ENCODE data around the gene THAP4. TPM values are rescaled to one million over a fixed set of nuclear protein-coding genes. Genes with fewer than 3 reads are reported as not detected.

The THAP4 gene
- total and polyA plus RNA-seq, 2 of the 13 experiments (the other 11 are each of a cell fraction or from before 2014, with no cell fraction given): 59.7 to 75.7 TPM

DNA sequence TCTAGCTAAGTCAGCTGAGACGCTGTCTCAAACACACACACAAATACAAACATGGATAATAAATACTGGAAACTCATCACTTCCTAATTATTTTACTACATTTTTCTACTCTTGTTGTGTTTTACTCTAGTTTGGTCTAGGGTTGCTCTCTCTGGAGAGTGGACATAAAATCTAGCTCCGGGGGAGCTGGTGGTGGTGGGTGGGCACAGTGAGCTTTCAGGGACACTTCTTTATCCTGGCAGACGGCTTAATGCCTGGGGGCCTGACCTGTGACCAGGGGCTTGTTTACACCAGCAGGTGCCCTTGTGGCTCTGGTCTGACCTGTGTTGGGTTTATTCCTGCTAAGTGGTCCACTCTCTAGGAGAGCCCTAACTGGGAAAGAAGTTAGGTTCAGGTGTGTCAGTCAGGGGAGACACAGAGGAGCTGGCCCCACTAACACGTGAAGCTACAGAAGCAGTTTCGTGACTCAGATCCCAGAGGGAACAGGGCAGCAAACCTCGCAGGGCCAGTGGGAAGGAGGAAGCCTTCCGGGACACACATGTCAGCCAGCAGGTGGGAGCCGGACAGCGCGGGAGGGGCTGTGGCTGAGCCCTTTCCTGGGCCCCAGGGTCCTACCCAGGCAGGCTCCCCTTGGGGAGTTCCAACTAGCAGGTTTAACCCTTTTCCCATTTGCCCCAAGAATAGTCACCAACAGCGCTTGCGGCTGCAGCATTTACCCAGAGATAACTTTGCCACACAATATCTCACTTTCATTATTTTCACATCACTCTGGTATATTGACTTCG, 100.9 kb downstream of the THAP4 start (continued):
- TF ChIP-seq GATAD2A (CRISPR knock-in tag; IDR thresholded peaks at IDR 0.05): 0 out of 2 replicates have a peak, but pooled peaks have one; percentile 45
- peak; percentile 10; the same call in 1 of the 2 replicates for TF ChIP-seq NR2F6 (IDR thresholded peaks at IDR 0.05)
- TF ChIP-seq NR2F6 (CRISPR knock-in tag; IDR thresholded peaks at IDR 0.05): peak; percentile 21; the same call in 1 of the 2 replicates
- no peak for TF ChIP-seq MAZ (IDR thresholded peaks at IDR 0.05; ENCODE audit: borderline replicate concordance, low read depth, low read length)
- no peak for TF ChIP-seq MAZ (CRISPR knock-in tag; IDR thresholded peaks at IDR 0.05; ENCODE audit: low read depth)
- TF ChIP-seq ZNF570 (CRISPR knock-in tag; IDR thresholded peaks at IDR 0.05; ENCODE audit: borderline replicate concordance): no peak
- no peak for TF ChIP-seq HOXA5 (CRISPR knock-in tag; IDR thresholded peaks at IDR 0.05)
- TF ChIP-seq FOXP1 (IDR thresholded peaks at IDR 0.05): no peak
- TF ChIP-seq FOXP1 (CRISPR knock-in tag; IDR thresholded peaks at IDR 0.05): no peak
- TF ChIP-seq, protein P1, sequence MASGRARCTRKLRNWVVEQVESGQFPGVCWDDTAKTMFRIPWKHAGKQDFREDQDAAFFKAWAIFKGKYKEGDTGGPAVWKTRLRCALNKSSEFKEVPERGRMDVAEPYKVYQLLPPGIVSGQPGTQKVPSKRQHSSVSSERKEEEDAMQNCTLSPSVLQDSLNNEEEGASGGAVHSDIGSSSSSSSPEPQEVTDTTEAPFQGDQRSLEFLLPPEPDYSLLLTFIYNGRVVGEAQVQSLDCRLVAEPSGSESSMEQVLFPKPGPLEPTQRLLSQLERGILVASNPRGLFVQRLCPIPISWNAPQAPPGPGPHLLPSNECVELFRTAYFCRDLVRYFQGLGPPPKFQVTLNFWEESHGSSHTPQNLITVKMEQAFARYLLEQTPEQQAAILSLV (CRISPR knock-in tag; IDR thresholded peaks at IDR 0.05; ENCODE audit: borderline replicate concordance): no peak
- TF ChIP-seq ZNF672 (CRISPR knock-in tag; IDR thresholded peaks at IDR 0.05): no peak
- TF ChIP-seq, protein P2, sequence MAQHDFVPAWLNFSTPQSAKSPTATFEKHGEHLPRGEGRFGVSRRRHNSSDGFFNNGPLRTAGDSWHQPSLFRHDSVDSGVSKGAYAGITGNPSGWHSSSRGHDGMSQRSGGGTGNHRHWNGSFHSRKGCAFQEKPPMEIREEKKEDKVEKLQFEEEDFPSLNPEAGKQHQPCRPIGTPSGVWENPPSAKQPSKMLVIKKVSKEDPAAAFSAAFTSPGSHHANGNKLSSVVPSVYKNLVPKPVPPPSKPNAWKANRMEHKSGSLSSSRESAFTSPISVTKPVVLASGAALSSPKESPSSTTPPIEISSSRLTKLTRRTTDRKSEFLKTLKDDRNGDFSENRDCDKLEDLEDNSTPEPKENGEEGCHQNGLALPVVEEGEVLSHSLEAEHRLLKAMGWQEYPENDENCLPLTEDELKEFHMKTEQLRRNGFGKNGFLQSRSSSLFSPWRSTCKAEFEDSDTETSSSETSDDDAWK (CRISPR knock-in tag; IDR thresholded peaks at IDR 0.05): no peak
- no peak for TF ChIP-seq MYNN (CRISPR knock-in tag; IDR thresholded peaks at IDR 0.05; ENCODE audit: low read depth)
- peak; percentile 36; the same call in 1 of the 2 replicates for TF ChIP-seq SALL1 (CRISPR knock-in tag; IDR thresholded peaks at IDR 0.05)
- TF ChIP-seq ZNF75D (CRISPR knock-in tag; IDR thresholded peaks at IDR 0.05; ENCODE audit: borderline replicate concordance): no peak
- TF ChIP-seq, protein P3, sequence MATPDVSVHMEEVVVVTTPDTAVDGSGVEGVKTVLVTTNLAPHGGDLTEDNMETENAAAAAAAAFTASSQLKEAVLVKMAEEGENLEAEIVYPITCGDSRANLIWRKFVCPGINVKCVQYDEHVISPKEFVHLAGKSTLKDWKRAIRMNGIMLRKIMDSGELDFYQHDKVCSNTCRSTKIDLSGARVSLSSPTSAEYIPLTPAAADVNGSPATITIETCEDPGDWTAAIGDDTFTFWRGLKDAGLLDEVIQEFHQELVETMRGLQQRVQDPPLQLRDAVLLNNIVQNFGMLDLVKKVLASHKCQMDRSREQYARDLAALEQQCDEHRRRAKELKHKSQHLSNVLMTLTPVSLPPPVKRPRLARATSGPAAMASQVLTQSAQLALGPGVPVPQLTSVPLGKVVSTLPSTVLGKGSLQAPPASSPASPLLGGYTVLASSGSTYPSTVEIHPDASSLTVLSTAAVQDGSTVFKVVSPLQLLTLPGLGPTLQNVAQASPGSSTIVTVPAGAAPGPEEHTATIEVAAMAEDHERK (CRISPR knock-in tag; IDR thresholded peaks at IDR 0.05; ENCODE audit: low read depth): no peak
- TF ChIP-seq, protein P4, sequence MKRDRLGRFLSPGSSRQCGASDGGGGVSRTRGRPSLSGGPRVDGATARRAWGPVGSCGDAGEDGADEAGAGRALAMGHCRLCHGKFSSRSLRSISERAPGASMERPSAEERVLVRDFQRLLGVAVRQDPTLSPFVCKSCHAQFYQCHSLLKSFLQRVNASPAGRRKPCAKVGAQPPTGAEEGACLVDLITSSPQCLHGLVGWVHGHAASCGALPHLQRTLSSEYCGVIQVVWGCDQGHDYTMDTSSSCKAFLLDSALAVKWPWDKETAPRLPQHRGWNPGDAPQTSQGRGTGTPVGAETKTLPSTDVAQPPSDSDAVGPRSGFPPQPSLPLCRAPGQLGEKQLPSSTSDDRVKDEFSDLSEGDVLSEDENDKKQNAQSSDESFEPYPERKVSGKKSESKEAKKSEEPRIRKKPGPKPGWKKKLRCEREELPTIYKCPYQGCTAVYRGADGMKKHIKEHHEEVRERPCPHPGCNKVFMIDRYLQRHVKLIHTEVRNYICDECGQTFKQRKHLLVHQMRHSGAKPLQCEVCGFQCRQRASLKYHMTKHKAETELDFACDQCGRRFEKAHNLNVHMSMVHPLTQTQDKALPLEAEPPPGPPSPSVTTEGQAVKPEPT (CRISPR knock-in tag; IDR thresholded peaks at IDR 0.05; ENCODE audit: low read depth): 0 out of 2 replicates have a peak, but pooled peaks have one; percentile 32
- TF ChIP-seq, protein P5, sequence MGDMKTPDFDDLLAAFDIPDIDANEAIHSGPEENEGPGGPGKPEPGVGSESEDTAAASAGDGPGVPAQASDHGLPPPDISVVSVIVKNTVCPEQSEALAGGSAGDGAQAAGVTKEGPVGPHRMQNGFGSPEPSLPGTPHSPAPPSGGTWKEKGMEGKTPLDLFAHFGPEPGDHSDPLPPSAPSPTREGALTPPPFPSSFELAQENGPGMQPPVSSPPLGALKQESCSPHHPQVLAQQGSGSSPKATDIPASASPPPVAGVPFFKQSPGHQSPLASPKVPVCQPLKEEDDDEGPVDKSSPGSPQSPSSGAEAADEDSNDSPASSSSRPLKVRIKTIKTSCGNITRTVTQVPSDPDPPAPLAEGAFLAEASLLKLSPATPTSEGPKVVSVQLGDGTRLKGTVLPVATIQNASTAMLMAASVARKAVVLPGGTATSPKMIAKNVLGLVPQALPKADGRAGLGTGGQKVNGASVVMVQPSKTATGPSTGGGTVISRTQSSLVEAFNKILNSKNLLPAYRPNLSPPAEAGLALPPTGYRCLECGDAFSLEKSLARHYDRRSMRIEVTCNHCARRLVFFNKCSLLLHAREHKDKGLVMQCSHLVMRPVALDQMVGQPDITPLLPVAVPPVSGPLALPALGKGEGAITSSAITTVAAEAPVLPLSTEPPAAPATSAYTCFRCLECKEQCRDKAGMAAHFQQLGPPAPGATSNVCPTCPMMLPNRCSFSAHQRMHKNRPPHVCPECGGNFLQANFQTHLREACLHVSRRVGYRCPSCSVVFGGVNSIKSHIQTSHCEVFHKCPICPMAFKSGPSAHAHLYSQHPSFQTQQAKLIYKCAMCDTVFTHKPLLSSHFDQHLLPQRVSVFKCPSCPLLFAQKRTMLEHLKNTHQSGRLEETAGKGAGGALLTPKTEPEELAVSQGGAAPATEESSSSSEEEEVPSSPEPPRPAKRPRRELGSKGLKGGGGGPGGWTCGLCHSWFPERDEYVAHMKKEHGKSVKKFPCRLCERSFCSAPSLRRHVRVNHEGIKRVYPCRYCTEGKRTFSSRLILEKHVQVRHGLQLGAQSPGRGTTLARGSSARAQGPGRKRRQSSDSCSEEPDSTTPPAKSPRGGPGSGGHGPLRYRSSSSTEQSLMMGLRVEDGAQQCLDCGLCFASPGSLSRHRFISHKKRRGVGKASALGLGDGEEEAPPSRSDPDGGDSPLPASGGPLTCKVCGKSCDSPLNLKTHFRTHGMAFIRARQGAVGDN (CRISPR knock-in tag; IDR thresholded peaks at IDR 0.05): peak; percentile 32
